ENCODE data around the gene ZNF3.

Gene ZNF3

GRCh38 chr7:100100420-100101015, 19.0 kb upstream of the ZNF3 start:
- DNase-seq (ENCODE audit: low read depth): peak; percentile 97
- peak overlapping the region; percentile 93 for H3K4me3 ChIP-seq (ENCODE audit: control insufficient read depth, low read depth, low read length)
- TF ChIP-seq CTCF (IDR thresholded peaks at IDR 0.05; ENCODE audit: control insufficient read depth, insufficient read depth, low read depth, low read length, missing control alignments): no peak

DNA sequence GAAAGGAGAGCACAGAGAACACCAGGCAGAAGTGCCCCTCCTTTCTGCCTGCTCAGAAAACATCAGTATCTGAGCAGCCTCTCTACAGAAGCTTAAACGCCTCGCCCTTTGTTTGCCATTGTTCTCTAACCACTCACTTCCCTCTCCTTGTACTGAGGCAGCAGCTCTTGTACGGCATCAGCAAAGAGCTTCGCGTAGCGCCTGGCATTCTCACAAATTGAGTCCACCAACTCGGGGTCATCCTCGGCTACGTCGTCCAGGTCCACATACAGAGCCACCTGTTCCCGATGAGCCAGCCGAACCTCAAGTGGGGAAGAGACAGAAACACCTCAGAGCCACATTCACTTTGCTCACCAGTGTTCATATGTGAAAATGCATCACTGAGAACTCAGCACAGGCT, 17.9 kb upstream of the ZNF3 start:
- DNase-seq (ENCODE audit: low read depth): no peak
- no peak for TF ChIP-seq CTCF (IDR thresholded peaks at IDR 0.05; ENCODE audit: control insufficient read depth, insufficient read depth, low read depth, low read length, missing control alignments)
- peak overlapping the region; percentile 93 for H3K4me3 ChIP-seq (ENCODE audit: control insufficient read depth, low read depth, low read length)

DNA sequence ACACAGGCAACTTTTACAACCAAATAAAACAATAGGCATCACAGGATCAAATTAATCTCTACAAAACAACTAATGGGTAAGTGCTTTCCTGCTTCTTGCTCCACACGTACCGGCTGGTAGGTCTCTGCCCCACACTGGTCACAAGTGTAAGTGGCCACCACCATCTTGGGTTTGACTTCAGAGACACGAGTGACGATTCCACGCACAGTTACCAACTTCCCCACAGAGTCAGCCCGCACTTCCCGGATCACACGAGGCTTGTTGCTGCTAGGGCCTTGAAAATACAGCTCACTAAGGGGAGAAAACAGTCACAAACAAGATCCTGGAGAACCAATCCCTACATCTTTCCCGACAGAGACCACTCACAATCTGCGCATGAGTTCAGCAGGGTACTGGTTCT, 17.4 kb upstream of the ZNF3 start:
- H3K4me3 ChIP-seq (ENCODE audit: control insufficient read depth, low read depth, low read length): no peak overlapping the region
- no peak for DNase-seq (ENCODE audit: low read depth)
- TF ChIP-seq CTCF (IDR thresholded peaks at IDR 0.05; ENCODE audit: control insufficient read depth, insufficient read depth, low read depth, low read length, missing control alignments): no peak

GRCh38 chr7:100095704-100096103, 14.2 kb upstream of the ZNF3 start:
- DNase-seq (ENCODE audit: low read depth): no peak
- H3K4me3 ChIP-seq (ENCODE audit: control insufficient read depth, low read depth, low read length): no peak overlapping the region
- TF ChIP-seq CTCF (IDR thresholded peaks at IDR 0.05; ENCODE audit: control insufficient read depth, insufficient read depth, low read depth, low read length, missing control alignments): no peak

- H3K4me3 ChIP-seq (ENCODE audit: control insufficient read depth, low read depth, low read length): no peak overlapping the region
- TF ChIP-seq CTCF (IDR thresholded peaks at IDR 0.05; ENCODE audit: control insufficient read depth, insufficient read depth, low read depth, low read length, missing control alignments): no peak
- no peak for DNase-seq (ENCODE audit: low read depth)
These were observed 13.8 kb upstream of the ZNF3 start for GRCh38 chr7:100095289-100095688.

DNA sequence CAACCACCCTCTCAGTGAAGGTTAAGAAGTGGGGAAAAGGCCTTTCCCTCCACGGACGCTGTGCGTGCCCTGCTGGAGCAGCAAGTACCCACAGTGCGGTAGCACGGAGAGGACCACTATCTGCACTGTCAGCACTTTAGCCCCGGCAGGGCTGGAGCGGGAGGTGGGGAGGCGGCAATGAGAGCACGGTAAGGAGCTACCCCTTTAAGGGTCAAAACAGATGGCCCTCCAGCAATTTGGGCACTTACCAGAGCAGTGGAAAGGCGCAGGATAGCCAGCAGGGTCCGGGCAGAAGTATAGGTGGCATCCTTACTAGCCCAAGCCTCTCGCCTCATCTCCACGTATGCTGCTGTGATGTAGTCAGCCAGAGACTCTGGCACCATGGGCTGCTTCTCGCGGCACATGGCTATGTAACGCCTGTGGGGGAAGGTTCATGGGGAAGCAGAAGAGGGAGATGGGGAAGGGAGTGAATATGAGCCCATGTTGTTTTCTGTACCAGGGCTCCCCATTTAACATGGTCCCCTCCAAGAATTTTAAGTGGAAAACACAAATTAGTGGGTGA, 12.5 kb upstream of the ZNF3 start:
- DNase-seq (ENCODE audit: low read depth): no peak
- TF ChIP-seq CTCF (IDR thresholded peaks at IDR 0.05; ENCODE audit: control insufficient read depth, insufficient read depth, low read depth, low read length, missing control alignments): no peak
- H3K4me3 ChIP-seq (ENCODE audit: control insufficient read depth, low read depth, low read length): no peak overlapping the region

Measured in AG09309 (cell line).